H9 (cell line): ENCODE results near the gene GPX7. TPM values are rescaled to one million over a fixed set of nuclear protein-coding genes. Genes with fewer than 3 reads are reported as not detected.

Experiments used
- DNase-seq: peaks from one replicate; pipeline ENCODE4 v3.0.0-alpha.2; 2017
- H2AFZ ChIP-seq: one replicate; pipeline ENCODE4 v1.6.1; 2013; ENCODE audit warnings: mild to moderate bottlenecking, low read length, control low read depth, moderate library complexity
- H2AK5ac ChIP-seq: 2 replicates; pipeline ENCODE4 v1.6.1; 2013; ENCODE audit warnings: low read length, control low read depth, mixed read lengths; ENCODE audit not compliant: insufficient read length
- H2BK120ac ChIP-seq: one replicate; pipeline ENCODE4 v1.6.1; 2013; ENCODE audit warnings: low read depth, mild to moderate bottlenecking, low read length, control low read depth, inconsistent platforms; ENCODE audit not compliant: poor library complexity, severe bottlenecking
- H2BK12ac ChIP-seq: 2 replicates; pipeline ENCODE4 v1.6.1; 2013; ENCODE audit warnings: low read length, control low read depth, mixed read lengths, low read depth; ENCODE audit not compliant: insufficient read length
- H2BK15ac ChIP-seq: 2 replicates; pipeline ENCODE4 v1.6.1; 2013; ENCODE audit warnings: low read depth, low read length, control low read depth
- H2BK20ac ChIP-seq: one replicate; pipeline ENCODE4 v1.6.1; 2013; ENCODE audit warnings: low read depth, mild to moderate bottlenecking, low read length, control low read depth, inconsistent platforms; ENCODE audit not compliant: poor library complexity, severe bottlenecking
- H2BK5ac ChIP-seq: 2 replicates; pipeline ENCODE4 v1.6.1; 2013; ENCODE audit warnings: low read length, control low read depth, mixed read lengths; ENCODE audit not compliant: insufficient read length
- H3K14ac ChIP-seq: 2 replicates; pipeline ENCODE4 v1.6.1; 2013; ENCODE audit warnings: low read length, control low read depth; ENCODE audit not compliant: insufficient read depth
- H3K18ac ChIP-seq: 2 replicates; pipeline ENCODE4 v1.6.1; 2013; ENCODE audit warnings: low read depth, mild to moderate bottlenecking, mixed read lengths, low read length, control low read depth; ENCODE audit not compliant: insufficient read length
- H3K23ac ChIP-seq: 2 replicates; pipeline ENCODE4 v1.6.1; 2013; ENCODE audit warnings: low read length, control low read depth, mixed read lengths, low read depth; ENCODE audit not compliant: insufficient read length
- H3K23me2 ChIP-seq: 2 replicates; pipeline ENCODE4 v1.6.1; 2013; ENCODE audit warnings: low read depth, mild to moderate bottlenecking, mixed read lengths, low read length, control low read depth; ENCODE audit not compliant: insufficient read length, poor library complexity, severe bottlenecking
- H3K27ac ChIP-seq: 2 replicates; pipeline ENCODE4 v1.5.1; 2013; ENCODE audit warnings: low read length, control low read depth, mixed read lengths, low read depth; ENCODE audit not compliant: insufficient read length
- H3K27me3 ChIP-seq: 2 replicates; pipeline ENCODE4 v1.6.1; 2013; ENCODE audit warnings: low read length, control low read depth, inconsistent platforms; ENCODE audit not compliant: insufficient read depth
- H3K4ac ChIP-seq: 2 replicates; pipeline ENCODE4 v1.6.1; 2013; ENCODE audit warnings: low read depth, mild to moderate bottlenecking, control low read depth, inconsistent platforms, low read length, moderate library complexity
- H3K4me1 ChIP-seq: 2 replicates; pipeline ENCODE4 v1.6.1; 2013; ENCODE audit warnings: low read length, control low read depth, inconsistent platforms; ENCODE audit not compliant: insufficient read depth
- H3K4me2 ChIP-seq: 2 replicates; pipeline ENCODE4 v1.6.1; 2013; ENCODE audit warnings: low read length, control low read depth, mixed read lengths; ENCODE audit not compliant: insufficient read length, insufficient read depth
- H3K56ac ChIP-seq: 2 replicates; pipeline ENCODE4 v1.6.1; 2013; ENCODE audit warnings: low read depth, mild to moderate bottlenecking, mixed read lengths, low read length, control low read depth; ENCODE audit not compliant: insufficient read length
- H3K79me1 ChIP-seq: 2 replicates; pipeline ENCODE4 v1.6.1; 2013; ENCODE audit warnings: low read depth, mild to moderate bottlenecking, moderate library complexity, low read length, control low read depth, inconsistent platforms; ENCODE audit not compliant: insufficient read depth, poor library complexity, severe bottlenecking
- H3K79me2 ChIP-seq: 2 replicates; pipeline ENCODE4 v1.6.1; 2013; ENCODE audit warnings: low read length, control low read depth, inconsistent platforms; ENCODE audit not compliant: insufficient read depth
- H3K9ac ChIP-seq: 2 replicates; pipeline ENCODE4 v1.6.1; 2013; ENCODE audit warnings: low read length, control low read depth, mixed read lengths; ENCODE audit not compliant: insufficient read length; ENCODE audit errors: extremely low read depth
- H3K9me3 ChIP-seq: one replicate; pipeline ENCODE4 v1.6.1; 2013; ENCODE audit warnings: low read depth, low read length, inconsistent platforms; ENCODE audit not compliant: control insufficient read depth
- H3T11ph ChIP-seq: one replicate; pipeline ENCODE4 v1.6.1; 2013; ENCODE audit warnings: mild to moderate bottlenecking, low read length, control low read depth, inconsistent platforms
- H4K20me1 ChIP-seq: one replicate; pipeline ENCODE4 v1.6.1; 2013; ENCODE audit not compliant: control insufficient read depth, insufficient read length, insufficient read depth
- H4K5ac ChIP-seq: 2 replicates; pipeline ENCODE4 v1.6.1; 2013; ENCODE audit warnings: low read depth, mild to moderate bottlenecking, mixed read lengths, low read length, control low read depth; ENCODE audit not compliant: insufficient read length
- H4K8ac ChIP-seq: replicated peaks from 2 replicates; pipeline ENCODE4 v1.6.1; 2013; ENCODE audit warnings: low read length, control low read depth, mixed read lengths, low read depth; ENCODE audit not compliant: insufficient read length
- H4K91ac ChIP-seq: 2 replicates; pipeline ENCODE4 v1.6.1; 2013; ENCODE audit warnings: low read depth, mild to moderate bottlenecking, moderate library complexity, mixed read lengths, low read length, control low read depth; ENCODE audit not compliant: insufficient read length
- H3K27ac Mint-ChIP-seq, 3 experiments: 2 replicates in 2 of 3; 3 replicates in 1 of 3; pipeline ENCODE4 v1.8.0; 2020 to 2021; ENCODE audit warnings: mixed read lengths in 3 of 3, mild to moderate bottlenecking in 1 of 3, moderate library complexity in 1 of 3
- H3K27me3 Mint-ChIP-seq: 2 replicates; pipeline ENCODE4 v1.8.0; 2021; ENCODE audit warnings: low read depth, mild to moderate bottlenecking, moderate library complexity, mixed read lengths
- H3K36me3 Mint-ChIP-seq, 3 experiments: 2 replicates in 2 of 3; 3 replicates in 1 of 3; pipeline ENCODE4 v1.8.0; 2020 to 2021; ENCODE audit warnings: low read depth in 3 of 3, mixed read lengths in 3 of 3; ENCODE audit not compliant: insufficient read depth in 1 of 3
- H3K4me1 Mint-ChIP-seq, 2 experiments: 2 replicates each; pipeline ENCODE4 v1.8.0; 2020; ENCODE audit warnings: mixed read lengths in 2 of 2
- H3K4me3 Mint-ChIP-seq, 2 experiments: 2 replicates in 1 of 2; 3 replicates in 1 of 2; pipeline ENCODE4 v1.8.0; 2020 to 2021; ENCODE audit warnings: mild to moderate bottlenecking in 2 of 2, mixed read lengths in 2 of 2, moderate library complexity in 1 of 2
- H3K9me3 Mint-ChIP-seq, 2 experiments: 2 replicates in 1 of 2; 3 replicates in 1 of 2; pipeline ENCODE4 v1.8.0; 2020; ENCODE audit warnings: mild to moderate bottlenecking in 2 of 2, mixed read lengths in 2 of 2, moderate library complexity in 1 of 2
- WGBS: extraction: QIAGEN DNeasy Blood & Tissue Kit; methylation state at CpG from one replicate; pipeline ENCODE4 v1.1.7; 2013; ENCODE audit warnings: missing lambda C conversion rate, low lambda C conversion rate, mixed read lengths; ENCODE audit not compliant: insufficient read length; ENCODE audit errors: extremely low coverage; 5-methylcytosine and 5-hydroxymethylcytosine counted together
- total RNA-seq: library from RNA; stranded (reverse); gene quantifications from 2 replicates; pipeline ENCODE4 v1.2.1, GENCODE V29; 2021
- TF ChIP-seq, protein P1 (sequence below): fragments of 200-600 bp; sonication (generic); conservative IDR thresholded peaks from 3 replicates; pipeline ENCODE4 v1.8.0; 2021; ENCODE audit warnings: antibody characterized with exemption, mild to moderate bottlenecking

GPX7 gene
- total RNA-seq, 1 experiment from 2014 or later, result 12.1 TPM

DNA sequence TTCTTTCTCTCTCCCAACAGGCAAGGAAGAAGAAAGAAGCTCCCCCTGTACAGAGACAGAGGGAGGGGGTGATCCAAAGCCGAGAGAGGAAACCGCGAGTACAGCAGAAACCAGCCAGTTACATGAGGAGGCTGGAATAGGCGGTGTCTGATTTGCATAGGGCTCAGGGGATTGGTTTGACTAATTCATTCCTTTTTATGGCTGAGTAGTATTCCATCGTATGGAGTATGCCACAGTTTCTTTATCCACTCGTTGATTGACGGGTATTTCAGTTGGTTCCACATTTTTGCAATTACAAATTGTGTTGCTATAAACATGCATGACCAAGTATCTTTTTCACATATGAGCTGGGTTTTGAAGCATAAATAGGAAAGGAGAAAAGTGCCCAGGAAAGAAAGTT is 3.4 kb upstream of the GPX7 start:
- Histone ChIP-seq H3K79me1 (no peaks in the 10 kb centered on the region), H4K91ac (no peak overlapping the region), H3K9ac (no peak overlapping the region), H2BK15ac (no peak overlapping the region), H3K18ac (no peak overlapping the region), H2BK120ac (no peak overlapping the region), H3K23ac (no peak overlapping the region), H4K20me1 (peaks cover 3% of the 10 kb centered on the region), H2BK12ac (no peak overlapping the region), H4K5ac (no peak overlapping the region), H2AK5ac (no peak overlapping the region), H4K8ac (no peak overlapping the region), H3K27me3 (peaks cover 10% of the 10 kb centered on the region; the same call in 1 of the 2 replicates), H2BK5ac (no peak overlapping the region), H3K23me2 (peaks cover 7% of the 10 kb centered on the region), H2BK20ac (no peak overlapping the region), H3K4me1 (peaks cover 4% of the 10 kb centered on the region; the same call in 1 of the 2 replicates), H3K14ac (no peak overlapping the region), H3K27ac (no peak overlapping the region), H2AFZ (no peak overlapping the region), H3K4me2 (no peak overlapping the region), H3K4ac (no peak overlapping the region), H3K9me3 (no peaks in the 10 kb centered on the region), H3T11ph (no peak overlapping the region), H3K79me2 (no peaks in the 10 kb centered on the region), H3K56ac (no peak overlapping the region)
- peaks cover 16 to 26% of the 10 kb centered on the region in 2 experiments for H3K4me1 Mint-ChIP-seq
- no peak overlapping the region for H3K4me3 Mint-ChIP-seq
- no CpG with 5 or more reads among the region's 7 CpGs for WGBS
- TF ChIP-seq, protein P1, sequence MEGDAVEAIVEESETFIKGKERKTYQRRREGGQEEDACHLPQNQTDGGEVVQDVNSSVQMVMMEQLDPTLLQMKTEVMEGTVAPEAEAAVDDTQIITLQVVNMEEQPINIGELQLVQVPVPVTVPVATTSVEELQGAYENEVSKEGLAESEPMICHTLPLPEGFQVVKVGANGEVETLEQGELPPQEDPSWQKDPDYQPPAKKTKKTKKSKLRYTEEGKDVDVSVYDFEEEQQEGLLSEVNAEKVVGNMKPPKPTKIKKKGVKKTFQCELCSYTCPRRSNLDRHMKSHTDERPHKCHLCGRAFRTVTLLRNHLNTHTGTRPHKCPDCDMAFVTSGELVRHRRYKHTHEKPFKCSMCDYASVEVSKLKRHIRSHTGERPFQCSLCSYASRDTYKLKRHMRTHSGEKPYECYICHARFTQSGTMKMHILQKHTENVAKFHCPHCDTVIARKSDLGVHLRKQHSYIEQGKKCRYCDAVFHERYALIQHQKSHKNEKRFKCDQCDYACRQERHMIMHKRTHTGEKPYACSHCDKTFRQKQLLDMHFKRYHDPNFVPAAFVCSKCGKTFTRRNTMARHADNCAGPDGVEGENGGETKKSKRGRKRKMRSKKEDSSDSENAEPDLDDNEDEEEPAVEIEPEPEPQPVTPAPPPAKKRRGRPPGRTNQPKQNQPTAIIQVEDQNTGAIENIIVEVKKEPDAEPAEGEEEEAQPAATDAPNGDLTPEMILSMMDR, result no peak
- H3K9me3 Mint-ChIP-seq, result no peaks in the 10 kb centered on the region
- no peaks in the 10 kb centered on the region for H3K36me3 Mint-ChIP-seq
- no peak overlapping the region for H3K27ac Mint-ChIP-seq
- no peak for DNase-seq
- H3K27me3 Mint-ChIP-seq, result peaks cover 43% of the 10 kb centered on the region
